ENCODE results near the gene IRF9. TPM values are rescaled to one million over a fixed set of nuclear protein-coding genes. Genes with fewer than 3 reads are reported as not detected.

IRF9 gene
- total and polyA plus RNA-seq, 2 of the 13 experiments (the other 11 are each of a cell fraction or from before 2014, with no cell fraction given), result 14.9 to 49.7 TPM

- TF ChIP-seq ZFP91 (CRISPR knock-in tag; IDR thresholded peaks at IDR 0.05; ENCODE audit: borderline replicate concordance), result no peak
- no peak; the same call in 1 of the 2 replicates for TF ChIP-seq ATF6 (CRISPR knock-in tag; conservative IDR thresholded peaks at IDR 0.05)
- peak; percentile 70; the same call in 1 of the 2 replicates for TF ChIP-seq RELA (CRISPR knock-in tag; IDR thresholded peaks at IDR 0.05)
- TF ChIP-seq ZNF335 (CRISPR knock-in tag; IDR thresholded peaks at IDR 0.05), result peak; percentile 80
- no peak for TF ChIP-seq CCDC6 (CRISPR knock-in tag; IDR thresholded peaks at IDR 0.05)
- peak; percentile 4; the same call in 1 of the 2 replicates for TF ChIP-seq ZNF510 (CRISPR knock-in tag; IDR thresholded peaks at IDR 0.05; ENCODE audit: low read depth)
- TF ChIP-seq ZNF569 (CRISPR knock-in tag; IDR thresholded peaks at IDR 0.05; ENCODE audit: borderline replicate concordance), result peak; percentile 19; the same call in 1 of the 2 replicates
- no peak for TF ChIP-seq ZBTB34 (CRISPR knock-in tag; IDR thresholded peaks at IDR 0.05)
- peak; percentile 72 for TF ChIP-seq MNT (IDR thresholded peaks at IDR 0.05)
- TF ChIP-seq ATRX (CRISPR knock-in tag; IDR thresholded peaks at IDR 0.05; ENCODE audit: borderline replicate concordance), result no peak
- TF ChIP-seq MAZ (IDR thresholded peaks at IDR 0.05; ENCODE audit: borderline replicate concordance, low read depth, low read length), result peak; percentile 94; the same call in 1 of the 2 replicates
- TF ChIP-seq MAZ (CRISPR knock-in tag; IDR thresholded peaks at IDR 0.05; ENCODE audit: low read depth), result peak; percentile 99
- TF ChIP-seq ZNF431 (CRISPR knock-in tag; IDR thresholded peaks at IDR 0.05; ENCODE audit: borderline replicate concordance, low read depth), result no peak
- peak; percentile 94 for TF ChIP-seq ZNF232 (CRISPR knock-in tag; IDR thresholded peaks at IDR 0.05; ENCODE audit: borderline replicate concordance)
- TF ChIP-seq ZNF260 (CRISPR knock-in tag; IDR thresholded peaks at IDR 0.05; ENCODE audit: borderline replicate concordance, low read depth), result no peak
- no peak for TF ChIP-seq ZNF780A (CRISPR knock-in tag; IDR thresholded peaks at IDR 0.05)
- peak; percentile 83 for TF ChIP-seq ZBTB38 (CRISPR knock-in tag; IDR thresholded peaks at IDR 0.05)
- TF ChIP-seq NFYC (CRISPR knock-in tag; IDR thresholded peaks at IDR 0.05), result peak; percentile 54
- TF ChIP-seq FOXM1 (CRISPR knock-in tag; IDR thresholded peaks at IDR 0.05), result peak; percentile 30; the same call in 1 of the 2 replicates
- no peak for TF ChIP-seq NFATC3 (CRISPR knock-in tag; IDR thresholded peaks at IDR 0.05)
- peak; percentile 89; the same call in 1 of the 2 replicates for TF ChIP-seq MEF2D (CRISPR knock-in tag; IDR thresholded peaks at IDR 0.05)
Measured at GRCh38 chr14:24135834-24136683, 25.0 kb upstream of the IRF9 start, which contains the start of gene PSME1 (continued).

Data from HepG2 (cell line).